NK-92 (cell line): ENCODE measurements around the gene TOP3A.
"Not testable (repeated sequence)": the region's sequence is repeated elsewhere in the genome, so short reads cannot be mapped to it uniquely, and the experiment has no call there.

Experiments
- DNase-seq: peaks from one replicate; lab custom pipeline; 2025; ENCODE audit not compliant: unreplicated experiment; lab: John Stamatoyannopoulos, UW

Gene TOP3A

DNA sequence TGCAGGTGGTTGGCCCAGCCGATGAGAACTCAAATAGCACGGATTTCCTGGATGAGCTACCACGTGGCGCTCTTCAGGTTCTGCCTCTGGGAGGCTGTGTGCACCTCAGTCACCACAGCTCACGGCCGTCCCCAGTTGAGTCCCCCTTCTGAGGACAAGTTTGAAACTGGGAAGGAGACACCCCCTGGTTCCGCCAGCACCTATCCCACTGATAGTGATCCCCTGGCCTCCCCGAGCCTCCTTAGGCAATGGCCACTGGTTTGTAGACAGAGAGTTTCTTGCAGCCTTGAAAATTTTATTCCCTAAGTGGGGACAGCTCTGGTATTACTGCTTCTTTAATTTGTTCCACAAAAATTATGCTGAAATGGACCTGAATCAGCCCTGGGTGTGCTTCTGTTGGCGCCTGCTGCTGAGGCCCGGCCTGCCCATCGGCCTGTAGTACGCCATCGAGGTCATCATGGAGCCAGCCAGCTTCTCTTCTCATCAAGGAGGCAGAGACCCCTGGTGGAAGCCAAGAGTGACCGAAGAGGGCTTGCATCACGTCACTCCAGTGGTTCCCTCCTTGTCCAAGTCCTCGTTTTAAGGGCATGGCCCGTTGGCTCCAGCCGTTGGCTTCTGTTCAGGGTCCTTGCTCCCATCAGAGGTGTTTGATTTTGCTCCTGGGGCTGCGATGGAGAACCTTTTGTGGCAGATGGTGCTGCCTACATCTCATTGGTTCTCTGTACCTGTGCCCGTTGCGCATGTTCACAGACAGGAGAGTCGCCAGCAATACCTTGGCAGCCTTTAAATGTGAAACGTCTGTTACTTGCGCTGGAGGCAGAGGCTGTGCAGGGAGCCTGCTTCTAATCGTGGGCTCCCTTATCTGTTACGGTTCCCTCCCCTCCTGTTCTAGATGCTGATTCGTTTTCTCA is 9.6 kb upstream of the TOP3A start:
- DNase-seq = no peak

DNA sequence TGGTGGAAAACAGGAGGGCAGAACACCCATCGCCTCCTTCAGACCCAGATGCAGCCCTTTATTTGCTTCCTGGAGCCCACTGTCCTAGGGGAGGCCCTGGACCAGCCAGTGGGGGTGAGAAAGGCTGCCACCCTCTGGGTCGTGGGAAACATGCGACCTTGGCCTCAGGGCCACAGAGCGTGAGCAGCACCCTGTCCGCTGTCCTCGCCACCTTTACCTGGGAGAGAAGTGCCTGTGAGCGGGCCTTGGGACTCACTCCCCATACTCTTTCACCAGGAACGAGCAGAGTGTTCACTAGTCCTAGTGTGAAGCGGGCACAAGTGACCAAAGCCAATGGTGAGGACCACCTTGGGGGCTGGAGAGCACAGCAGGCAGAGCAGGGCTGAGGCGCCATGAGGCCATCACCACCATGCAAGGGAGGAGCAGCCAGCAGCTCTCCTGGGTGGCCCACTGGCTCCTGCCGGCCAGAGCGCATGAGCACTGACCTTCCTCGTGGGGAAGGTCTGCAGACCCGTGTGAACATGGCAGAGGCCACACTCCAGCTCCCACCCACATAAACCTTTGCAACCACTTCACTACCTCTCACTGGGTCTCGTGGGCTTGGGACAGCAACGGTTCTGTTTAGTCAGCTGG is 8.8 kb upstream of the TOP3A start:
- no peak for DNase-seq

DNA sequence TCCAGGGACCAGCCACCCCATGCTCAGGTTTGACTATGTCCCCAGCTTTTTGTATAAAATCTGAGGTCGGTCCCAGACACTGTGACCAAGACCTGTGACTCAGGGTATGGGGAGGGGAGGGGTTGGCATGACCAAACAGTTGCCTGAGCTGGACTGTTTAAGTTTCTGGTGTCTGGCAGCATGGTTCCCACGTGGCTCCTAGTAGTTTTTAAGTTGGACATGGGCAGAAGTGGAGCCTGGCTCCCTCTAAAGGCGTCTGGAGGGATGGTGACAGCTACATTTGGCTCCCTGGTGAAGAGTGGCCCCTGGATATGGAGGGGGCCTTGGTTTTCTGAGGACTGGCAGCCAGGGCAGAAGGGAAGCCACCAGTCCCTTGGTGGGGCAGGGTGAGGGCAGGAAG is 8.2 kb upstream of the TOP3A start:
- no peak for DNase-seq

DNA sequence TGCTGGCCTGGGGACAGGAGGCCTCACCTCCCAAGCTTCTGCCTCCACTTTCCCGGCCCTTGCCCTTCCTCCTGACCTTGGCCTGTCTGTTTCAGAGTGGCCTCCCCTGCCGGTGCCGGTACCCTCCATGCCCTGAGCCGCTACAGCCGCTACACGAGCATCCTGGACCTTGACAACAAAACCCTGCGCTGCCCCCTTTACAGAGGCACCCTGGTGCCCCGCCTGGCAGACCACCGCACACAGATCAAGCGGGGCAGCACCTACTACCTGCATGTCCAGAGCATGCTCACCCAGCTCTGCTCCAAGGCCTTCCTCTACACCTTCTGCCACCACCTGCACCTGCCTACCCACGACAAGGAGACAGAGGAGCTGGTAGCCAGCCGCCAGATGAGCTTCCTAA is 7.7 kb upstream of the TOP3A start:
- DNase-seq = no peak

DNA sequence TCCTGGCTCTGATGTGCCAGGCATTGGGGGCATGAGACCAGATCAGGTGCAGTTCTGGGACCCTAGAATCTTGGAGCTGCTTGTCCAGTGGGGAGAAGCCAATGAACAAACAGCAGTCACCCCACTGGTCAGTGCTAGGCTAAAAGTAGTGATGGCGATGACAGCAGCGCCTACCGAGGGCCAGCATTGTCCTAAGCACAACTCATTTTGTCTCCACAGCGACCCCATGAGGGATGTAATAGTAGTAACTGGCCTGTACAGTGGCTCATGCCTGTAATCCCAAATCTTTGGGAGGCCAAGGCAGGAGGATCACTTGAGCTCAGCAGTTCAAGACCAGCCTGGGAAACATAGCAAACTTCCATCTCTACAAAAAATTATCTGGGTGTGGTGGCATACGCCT is 6.5 kb upstream of the TOP3A start:
- DNase-seq = no peak

DNA sequence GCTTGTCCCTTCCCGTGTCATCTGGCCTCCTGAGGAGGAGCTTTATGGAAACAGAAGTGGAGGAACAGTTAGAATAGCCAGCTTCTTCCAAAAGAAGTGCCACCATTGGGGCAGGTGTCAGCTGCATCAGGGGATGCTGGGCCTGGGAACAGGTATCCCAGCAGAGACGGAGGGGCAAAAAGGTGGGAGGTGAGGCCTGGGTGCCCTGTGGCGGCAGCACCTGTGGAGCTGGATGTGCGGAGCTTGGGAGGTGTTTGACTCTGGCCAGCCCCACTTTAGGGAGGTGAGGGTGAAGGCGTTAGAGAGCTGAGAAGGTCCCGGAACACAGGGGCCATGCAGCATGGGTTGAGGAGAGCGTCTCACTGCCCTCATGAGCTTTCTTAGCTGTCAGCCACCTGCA is 5.5 kb upstream of the TOP3A start:
- no peak for DNase-seq

DNA sequence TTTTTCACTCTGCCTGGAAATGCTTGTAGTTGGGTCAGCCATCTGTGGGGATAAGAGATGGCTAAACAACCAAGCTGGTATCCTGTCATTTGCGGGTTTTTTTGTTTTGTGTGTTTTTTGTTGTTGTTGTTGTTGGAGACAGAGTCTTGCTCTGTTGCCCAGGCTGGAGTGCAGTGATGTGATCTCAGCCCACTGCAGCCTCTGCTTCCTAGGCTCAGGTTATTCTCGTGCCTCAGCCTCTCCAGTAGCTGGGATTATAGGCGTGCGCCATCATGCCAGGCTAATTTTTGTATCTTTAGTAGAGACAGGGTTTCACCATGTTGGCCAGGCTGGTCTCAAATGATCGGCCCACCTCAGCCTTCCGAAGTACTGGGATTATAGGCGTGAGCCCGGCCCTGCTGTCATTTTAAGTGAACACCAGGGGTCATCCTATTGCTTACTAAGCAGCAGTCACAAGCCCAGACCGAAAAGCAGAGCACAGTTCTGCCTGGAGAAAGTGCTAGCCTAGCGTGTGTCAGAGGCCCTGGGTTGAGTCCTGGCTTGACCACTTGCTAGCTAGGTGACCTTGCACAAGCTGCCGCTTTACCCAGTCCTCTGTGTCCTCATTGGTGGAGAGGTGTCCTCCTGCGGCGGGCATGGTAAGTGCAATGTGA is 4.9 kb upstream of the TOP3A start:
- no peak for DNase-seq

DNA sequence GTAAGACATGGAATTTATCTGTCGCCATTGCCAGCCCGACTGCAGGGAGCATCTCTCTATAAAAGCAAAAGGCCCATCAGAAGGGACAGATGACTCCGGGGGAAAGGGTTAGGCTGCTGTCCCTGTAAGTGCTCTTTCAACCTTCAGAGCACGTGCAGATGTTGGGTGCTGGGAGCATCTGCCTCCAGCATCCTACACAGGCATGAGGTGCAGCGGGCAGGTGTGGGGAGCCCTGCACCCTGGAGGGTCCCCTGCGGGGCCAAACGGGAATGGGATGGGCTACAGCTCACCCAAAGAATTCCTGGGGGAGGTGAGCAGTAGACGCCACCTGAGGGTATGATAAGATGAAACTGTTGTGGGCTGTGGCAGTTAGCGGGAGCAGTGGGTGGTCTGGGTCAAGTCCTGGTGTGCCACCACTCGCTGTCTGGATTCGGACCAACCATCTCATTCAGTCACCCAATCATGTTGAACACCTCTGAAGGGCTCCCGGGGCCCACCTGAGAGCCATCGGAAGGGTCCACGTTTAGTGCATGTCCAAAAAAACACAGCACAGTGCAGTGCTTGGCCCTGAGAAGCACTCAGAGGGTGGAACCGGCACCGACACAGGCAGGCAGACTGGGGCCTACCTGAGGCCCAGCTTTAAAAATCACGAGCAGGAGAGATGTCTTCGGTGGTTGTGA is 4.1 kb upstream of the TOP3A start:
- DNase-seq = no peak

DNA sequence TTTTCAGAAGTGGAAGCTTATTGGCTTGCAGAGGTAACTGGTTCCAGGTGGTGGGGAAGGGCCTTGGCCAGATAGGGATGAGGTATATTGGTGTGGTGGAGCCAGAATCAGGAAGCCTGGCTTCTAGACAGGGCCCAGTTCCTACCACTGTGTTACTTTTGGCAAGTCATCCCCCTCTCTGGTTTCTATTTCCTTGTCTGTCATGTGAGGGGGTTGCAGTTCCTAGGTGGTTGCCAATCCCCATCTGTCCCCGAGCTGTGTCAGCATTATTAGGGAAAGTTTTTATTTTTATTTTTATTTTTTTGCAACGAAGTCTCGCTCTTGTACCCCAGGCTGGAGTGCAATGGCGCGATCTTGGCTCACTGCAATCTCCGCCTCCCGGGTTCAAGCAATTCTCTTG is 3.3 kb upstream of the TOP3A start:
- no peak for DNase-seq

DNA sequence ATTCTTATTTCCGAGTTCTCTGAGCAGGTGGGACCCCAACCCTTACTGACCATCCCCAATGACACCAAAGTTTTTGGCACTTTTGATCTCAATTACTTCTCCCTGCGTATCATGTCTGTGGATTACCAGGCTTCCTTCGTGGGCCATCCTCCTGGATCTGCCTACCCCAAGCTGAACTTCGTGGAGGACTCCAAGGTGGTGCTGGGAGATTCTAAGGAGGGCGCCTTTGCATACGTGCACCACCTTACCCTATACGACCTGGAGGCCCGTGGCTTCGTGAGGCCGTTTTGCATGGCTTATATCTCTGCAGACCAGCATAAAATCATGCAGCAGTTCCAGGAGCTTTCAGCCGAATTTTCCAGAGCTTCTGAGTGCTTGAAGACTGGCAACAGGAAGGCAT is 1.2 kb upstream of the TOP3A start:
- no peak for DNase-seq

DNA sequence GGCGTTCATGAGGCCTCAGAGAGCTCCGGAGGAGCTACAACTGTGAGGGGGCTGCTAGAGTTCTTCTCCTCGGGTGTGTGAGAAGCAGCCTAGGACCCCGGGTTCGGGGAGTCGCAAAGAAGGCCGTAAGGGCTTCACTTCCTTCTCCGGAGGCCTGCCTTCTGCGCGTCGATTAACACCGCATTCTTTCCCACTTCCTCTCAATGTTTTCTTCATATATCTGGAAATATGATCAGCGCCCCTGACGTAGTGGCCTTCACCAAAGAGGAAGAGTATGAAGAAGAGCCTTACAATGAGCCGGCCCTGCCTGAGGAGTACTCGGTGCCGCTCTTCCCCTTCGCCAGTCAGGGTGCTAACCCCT is 748 bp upstream of the TOP3A start:
- no peak for DNase-seq

DNA sequence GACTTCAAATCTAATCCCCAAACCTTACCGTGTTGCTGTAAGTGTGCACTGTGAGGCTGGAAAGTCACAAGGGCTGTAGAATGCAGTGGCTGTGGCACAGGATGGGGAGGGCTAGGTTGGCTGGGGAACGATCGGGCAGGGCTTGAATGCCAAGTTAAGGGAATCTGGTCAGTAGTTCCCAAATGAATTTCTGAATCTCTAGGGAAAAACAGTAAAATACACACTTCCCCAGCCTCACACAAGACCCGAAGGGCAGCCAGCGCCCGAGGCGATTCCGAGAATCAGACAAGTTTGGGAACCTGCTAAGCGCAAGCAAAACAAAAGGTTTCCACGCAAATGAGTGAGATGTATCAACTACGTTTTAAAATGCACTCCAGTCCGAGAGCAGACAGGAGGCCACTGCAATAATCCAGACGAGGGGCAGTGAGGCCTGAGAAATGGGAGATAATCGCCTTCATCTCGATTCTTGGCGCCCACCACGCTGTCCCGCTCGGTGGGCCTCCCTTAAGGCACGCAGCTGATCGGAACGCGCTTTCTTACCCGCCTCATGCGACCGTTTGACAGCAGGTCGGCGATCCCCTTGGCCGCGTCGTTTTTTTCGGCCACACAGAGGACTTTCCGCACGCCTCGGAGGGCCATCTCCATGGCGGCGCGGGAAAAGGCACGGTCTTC is 599 bp downstream of the TOP3A start:
- DNase-seq = no peak

DNA sequence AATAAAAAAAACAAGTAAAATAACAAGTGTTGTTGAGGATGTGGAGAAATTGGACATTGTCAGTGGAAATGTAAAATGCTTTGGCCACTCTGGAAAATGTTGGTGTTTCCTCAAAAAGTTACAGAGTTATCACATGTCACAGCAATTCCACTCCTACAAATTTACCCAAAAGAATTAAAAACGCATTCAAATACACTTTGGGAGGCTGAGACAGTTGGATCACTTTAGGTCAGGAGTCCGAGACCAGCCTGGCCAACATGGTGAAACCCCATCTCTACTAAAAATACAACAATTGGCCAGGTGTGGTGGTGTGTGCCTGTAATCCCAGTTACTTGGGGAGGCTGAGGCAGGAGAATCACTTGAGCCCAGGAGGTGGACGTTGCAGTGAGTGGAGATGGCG is 5.6 kb downstream of the TOP3A start:
- no peak for DNase-seq

DNA sequence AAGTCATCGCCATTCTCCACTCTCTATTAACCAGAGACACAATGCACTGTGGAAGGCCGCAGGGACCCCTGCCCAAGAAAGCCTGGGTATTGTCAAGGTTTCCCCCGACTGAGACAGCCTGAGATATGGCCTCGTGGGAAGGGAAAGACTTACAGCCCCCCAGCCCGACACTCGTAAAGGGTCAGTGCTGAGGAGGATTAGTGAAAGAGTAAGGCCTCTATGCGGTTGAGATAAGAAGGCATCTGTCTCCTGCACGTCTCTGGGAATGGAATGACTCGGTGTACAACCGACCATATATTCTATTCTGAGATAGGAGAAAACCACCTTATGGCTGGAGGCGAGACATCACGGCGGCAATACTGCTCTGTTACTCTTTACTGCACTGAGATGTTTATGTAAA is 11.6 kb downstream of the TOP3A start:
- not testable (repeated sequence) for DNase-seq

DNA sequence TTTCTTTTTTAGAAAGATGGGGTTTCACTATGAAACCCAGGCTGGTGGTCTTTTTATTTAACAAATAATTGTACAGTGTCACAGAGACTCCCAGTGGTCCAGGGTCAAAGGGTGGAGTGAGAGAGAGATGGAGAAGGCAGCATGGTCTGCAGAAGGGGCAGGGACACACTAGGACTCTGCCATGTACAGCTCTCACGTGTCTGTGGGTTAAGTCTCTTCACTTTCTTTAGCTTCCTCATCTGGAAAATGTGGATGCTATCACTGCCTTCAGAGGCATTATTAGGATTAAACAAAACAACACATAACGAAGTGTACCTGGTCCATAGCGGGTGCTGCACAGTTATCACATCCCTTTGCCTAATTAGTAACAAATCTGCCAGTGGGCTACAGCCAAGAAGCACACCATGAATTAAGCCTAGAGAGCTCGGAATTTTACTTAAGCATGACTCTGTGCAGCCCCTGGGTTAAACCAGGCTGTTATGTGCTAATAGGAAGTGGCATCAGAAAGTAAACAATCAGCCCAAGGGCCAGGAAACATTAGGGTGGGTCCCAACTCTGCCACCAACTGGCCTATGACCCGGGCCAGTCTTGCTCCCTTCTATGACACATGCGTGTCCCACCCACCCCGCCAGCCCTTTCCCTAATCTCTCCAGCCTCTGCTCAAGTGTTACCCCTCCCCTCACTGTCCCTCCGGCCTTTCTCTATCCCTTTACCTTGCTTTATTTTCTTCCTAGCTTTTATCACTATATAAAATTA is 13.9 kb downstream of the TOP3A start:
- DNase-seq = no peak

DNA sequence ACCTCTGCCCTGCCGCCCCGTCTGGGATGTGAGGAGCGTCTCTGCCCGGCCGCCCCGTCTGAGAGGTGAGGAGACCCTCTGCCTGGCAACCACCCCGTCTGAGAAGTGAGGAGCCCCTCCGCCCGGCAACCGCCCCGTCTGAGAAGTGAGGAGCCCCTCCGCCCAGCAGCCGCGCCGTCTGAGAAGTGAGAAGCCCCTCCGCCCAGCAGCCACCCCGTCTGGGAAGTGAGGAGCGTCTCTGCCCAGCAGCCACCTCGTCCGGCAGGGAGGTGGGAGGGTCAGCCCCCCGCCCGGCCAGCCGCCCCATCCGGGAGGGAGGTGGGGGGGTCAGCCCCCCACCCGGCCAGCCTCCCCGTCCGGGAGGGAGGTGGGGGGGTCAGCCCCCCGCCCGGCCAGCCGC is 16.7 kb downstream of the TOP3A start:
- not testable (repeated sequence) for DNase-seq

DNA sequence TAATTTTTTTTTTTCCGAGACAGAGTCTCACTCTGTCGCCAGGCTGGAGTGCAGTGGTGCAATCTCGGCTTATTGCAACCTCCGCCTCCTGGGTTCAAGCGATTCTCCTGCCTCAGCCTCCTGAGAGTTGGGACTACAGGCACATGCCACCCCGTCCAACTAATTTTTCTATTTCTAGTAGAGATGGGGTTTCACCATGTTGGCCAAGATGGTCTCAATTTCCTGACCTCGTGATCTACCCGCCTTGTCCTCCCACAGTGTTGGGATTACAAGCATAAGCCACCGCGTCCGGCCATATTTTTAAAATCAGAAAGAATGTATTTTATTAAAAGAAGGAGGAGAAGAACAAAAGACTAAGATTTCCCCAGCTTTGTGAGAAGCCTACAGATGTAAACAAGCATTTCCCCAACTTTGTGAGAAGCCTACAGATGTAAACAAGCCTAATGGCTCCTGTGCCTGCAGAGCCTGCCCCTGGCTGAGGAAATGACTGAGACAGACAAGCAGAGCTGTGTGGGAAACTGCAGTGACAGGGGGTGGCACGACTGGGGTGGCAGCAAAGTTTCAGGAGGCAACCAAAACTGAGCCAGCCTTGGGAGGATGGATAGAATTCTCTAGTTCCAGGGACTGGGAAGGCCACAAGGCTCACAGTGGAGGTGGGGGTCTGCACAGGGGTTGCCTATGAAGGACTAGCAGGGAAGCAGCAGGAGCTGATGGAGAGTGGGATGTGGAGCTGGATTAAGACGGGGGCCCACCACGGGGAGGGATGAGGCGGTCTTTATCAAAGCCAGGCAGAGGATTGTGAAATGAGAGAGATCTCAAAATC is 22.9 kb downstream of the TOP3A start:
- no peak for DNase-seq

DNA sequence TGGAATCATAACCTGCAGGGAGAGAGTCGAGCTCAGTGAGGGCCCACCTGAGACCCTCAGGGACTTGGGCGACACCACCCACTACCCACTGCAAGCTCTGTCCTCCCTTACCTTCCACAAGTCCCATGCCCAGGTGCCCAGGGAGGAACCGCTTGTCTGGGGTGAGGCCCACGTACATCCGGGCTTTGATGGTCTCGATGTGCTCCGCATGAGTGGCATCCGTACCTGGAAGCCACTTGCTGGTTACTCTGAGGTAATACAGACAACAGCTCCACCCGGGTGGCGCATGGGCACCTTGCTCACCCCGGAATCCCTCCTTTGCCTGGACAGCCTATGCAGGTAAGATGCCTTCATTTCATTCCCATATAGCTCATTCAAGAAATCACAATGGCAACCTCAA is 29.5 kb downstream of the TOP3A start:
- no peak for DNase-seq

DNA sequence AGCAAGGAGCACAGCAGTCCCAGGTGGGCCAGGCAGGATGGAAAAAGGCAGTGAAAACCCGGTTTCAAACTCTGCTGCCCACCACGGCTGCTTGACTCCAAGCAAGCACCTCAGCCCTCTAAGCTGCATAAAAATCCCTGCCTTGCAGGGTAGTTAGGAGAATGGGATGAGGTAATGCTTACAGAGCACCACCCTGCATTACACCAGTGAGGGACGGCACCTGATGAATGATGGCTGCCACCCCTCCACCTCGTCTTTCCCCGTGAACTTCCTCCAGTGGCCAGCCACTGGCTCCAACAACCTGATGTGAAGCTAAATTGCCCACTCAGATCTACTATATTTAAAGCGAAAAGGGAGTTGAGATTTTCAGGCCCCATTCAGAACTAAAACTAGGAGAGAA is 33.0 kb downstream of the TOP3A start:
- DNase-seq = no peak
